ENCODE results near the gene CDC25B. TPM values are rescaled to one million over a fixed set of nuclear protein-coding genes. Genes with fewer than 3 reads are reported as not detected.

The CDC25B gene
- total RNA-seq = 55.2 TPM

- intact Hi-C loops (cut with DNase I) = no loop called here
- peak; percentile 95 for ATAC-seq
- DNase-seq (ENCODE audit: low spot score) = peak; percentile 98
Measured at GRCh38 chr20:3795511-3796468, at the start of gene CDC25B. TSS of gene CDC25B (plus strand) at chr20:3796310. CDS start at chr20:3796532, 222 bp downstream.

GRCh38 chr20:3747471-3747870, 48.6 kb upstream of the CDC25B start:
- intact Hi-C loops (cut with DNase I) = no loop called here
- ATAC-seq = no peak

GRCh38 chr20:3748073-3748472, 48.0 kb upstream of the CDC25B start:
- intact Hi-C loops (cut with DNase I) = no loop called here
- DNase-seq (ENCODE audit: low spot score) (no peak), ATAC-seq (no peak)

More at GRCh38 chr20:3747471-3747870, 48.6 kb upstream of the CDC25B start:
- no peak for DNase-seq (ENCODE audit: low spot score)

- ATAC-seq = no peak
- DNase-seq (ENCODE audit: low spot score) = no peak
- intact Hi-C loops (cut with DNase I) = no loop called here
Measured at GRCh38 chr20:3749087-3749688, 46.9 kb upstream of the CDC25B start.

- ATAC-seq = no peak
- no peak for DNase-seq (ENCODE audit: low spot score)
- intact Hi-C loops (cut with DNase I) = no loop called here
Measured at GRCh38 chr20:3749689-3750531, 46.2 kb upstream of the CDC25B start.

- no peak for DNase-seq (ENCODE audit: low spot score)
- ATAC-seq = no peak
- intact Hi-C loops (cut with DNase I) = no loop called here
Measured at GRCh38 chr20:3751305-3751674, 44.8 kb upstream of the CDC25B start.

GRCh38 chr20:3751675-3752385, 44.3 kb upstream of the CDC25B start:
- no peak for DNase-seq (ENCODE audit: low spot score)
- peak; percentile 2 for ATAC-seq
- intact Hi-C loops (cut with DNase I) = no loop called here

GRCh38 chr20:3752386-3752759, 43.7 kb upstream of the CDC25B start:
- DNase-seq (ENCODE audit: low spot score) = no peak
- intact Hi-C loops (cut with DNase I) = no loop called here
- peak; percentile 2 for ATAC-seq

GRCh38 chr20:3753098-3753497, 43.0 kb upstream of the CDC25B start:
- intact Hi-C loops (cut with DNase I) = no loop called here
- DNase-seq (ENCODE audit: low spot score) (no peak), ATAC-seq (peak; percentile 79)

- DNase-seq (ENCODE audit: low spot score) (no peak), ATAC-seq (peak; percentile 4)
- intact Hi-C loops (cut with DNase I) = no loop called here
Measured at GRCh38 chr20:3753501-3754275, 42.4 kb upstream of the CDC25B start.

GRCh38 chr20:3754276-3754630, 41.9 kb upstream of the CDC25B start:
- ATAC-seq (no peak), DNase-seq (ENCODE audit: low spot score) (no peak)
- intact Hi-C loops (cut with DNase I) = no loop called here

- DNase-seq (ENCODE audit: low spot score) (no peak), ATAC-seq (no peak)
- intact Hi-C loops (cut with DNase I) = no loop called here
Measured at GRCh38 chr20:3755269-3755668, 40.8 kb upstream of the CDC25B start.

- DNase-seq (ENCODE audit: low spot score) = no peak
- peak; percentile 13 for ATAC-seq
- intact Hi-C loops (cut with DNase I) = no loop called here
Measured at GRCh38 chr20:3755814-3756480, 40.2 kb upstream of the CDC25B start.

GRCh38 chr20:3757268-3757667, 38.8 kb upstream of the CDC25B start:
- ATAC-seq = no peak
- intact Hi-C loops (cut with DNase I) = no loop called here

GRCh38 chr20:3758566-3758965, 37.5 kb upstream of the CDC25B start:
- DNase-seq (ENCODE audit: low spot score) (no peak), ATAC-seq (peak; percentile 33)
- intact Hi-C loops (cut with DNase I) = no loop called here

More at GRCh38 chr20:3757268-3757667, 38.8 kb upstream of the CDC25B start:
- no peak for DNase-seq (ENCODE audit: low spot score)

- intact Hi-C loops (cut with DNase I) = no loop called here
- ATAC-seq (peak; percentile 18), DNase-seq (ENCODE audit: low spot score) (no peak)
Measured at GRCh38 chr20:3759316-3759823, 36.7 kb upstream of the CDC25B start.

- ATAC-seq = no peak
- no peak for DNase-seq (ENCODE audit: low spot score)
- intact Hi-C loops (cut with DNase I) = no loop called here
Measured at GRCh38 chr20:3759884-3760283, 36.2 kb upstream of the CDC25B start.
